HCT116 (cell line): ENCODE data around the gene MAP4K4. TPM values are rescaled to one million over a fixed set of nuclear protein-coding genes. Genes with fewer than 3 reads are reported as not detected.

Experiments
- ATAC-seq: fragments of 200-7000 bp; cut with Tn5 transposase; 2 replicates; pipeline ENCODE4 v1.9.1; 2020; ENCODE audit warnings: mild to moderate bottlenecking, moderate library complexity
- BruUV-seq: library from RNA; stranded (reverse); fragments of 400-500 nt; replicated peaks from 2 replicates; lab custom pipeline; 2021; lab: Mats Ljungman, UMichigan
- CTCF ChIA-PET: fragments of 300-600 bp; sonication (Branson Sonifier 250); formaldehyde crosslinking; loops from one replicate; lab custom pipeline; 2021; ENCODE audit warnings: antibody characterized with exemption; lab: Charles Lee
- POLR2A ChIA-PET: fragments of 300-600, 350-600 bp; sonication (Branson Sonifier 250); formaldehyde crosslinking; loops from one replicate; lab custom pipeline; 2021; ENCODE audit warnings: antibody characterized with exemption; lab: Charles Lee
- RAD21 ChIA-PET, 2 experiments: fragments of 300-600 bp; sonication (Branson Sonifier 250); formaldehyde crosslinking; loops; one replicate each; lab custom pipeline; 2023; ENCODE audit warnings: low total read pairs in 2 of 2; ENCODE audit not compliant: uncharacterized antibody in 2 of 2, unreplicated experiment in 2 of 2, low non-redundant PET in 1 of 2; lab: Charles Lee
- DNase-seq: peaks from one replicate; pipeline ENCODE4 v3.0.0-alpha.2; 2010; ENCODE audit warnings: low read depth, low spot score
- H2AFZ ChIP-seq: fragments of 200-600 bp; shearing (Covaris generic), sonication (generic); 2 replicates; pipeline ENCODE4 v1.6.1; 2017; ENCODE audit warnings: low read depth, mixed run types, mixed read lengths, antibody characterized with exemption, low read length; ENCODE audit not compliant: poor library complexity, severe bottlenecking
- H3K27ac ChIP-seq: 2 replicates; pipeline ENCODE4 v1.5.1; 2012; ENCODE audit warnings: low read depth, low read length
- H3K27me3 ChIP-seq: fragments of 200-600 bp; sonication (generic); 2 replicates; pipeline ENCODE4 v1.6.1; 2016; ENCODE audit warnings: mixed run types, low read length, mixed read lengths; ENCODE audit not compliant: insufficient read depth
- H3K36me3 ChIP-seq, 2 experiments: fragments of 200-500 bp in 1 of 2; fragments of 200-600 bp in 1 of 2; sonication (Bioruptor generic) in 1 of 2; sonication (generic) in 1 of 2; 2 replicates each; pipeline versions ENCODE4 v1.5.1 to v1.6.1; 2014 to 2016; ENCODE audit warnings: low read length in 2 of 2, inconsistent platforms in 1 of 2, mixed read lengths in 1 of 2, mixed run types in 1 of 2; ENCODE audit not compliant: insufficient read depth in 2 of 2, control insufficient read depth in 1 of 2
- H3K4me1 ChIP-seq, 2 experiments: fragments of 200-600 bp in 1 of 2; sonication (generic) in 1 of 2; 2 replicates each; pipeline versions ENCODE4 v1.5.1 to v1.6.1; 2012 to 2017; ENCODE audit warnings: low read length in 2 of 2, inconsistent platforms in 1 of 2, mild to moderate bottlenecking in 1 of 2, mixed read lengths in 1 of 2, mixed run types in 1 of 2, moderate library complexity in 1 of 2; ENCODE audit not compliant: insufficient read depth in 2 of 2, control insufficient read depth in 1 of 2
- H3K4me2 ChIP-seq: fragments of 200-600 bp; sonication (generic); 2 replicates; pipeline ENCODE4 v1.6.1; 2017; ENCODE audit warnings: mixed run types, low read length, mixed read lengths
- H3K4me3 ChIP-seq, 2 experiments: fragments of 200-600 bp in 1 of 2; sonication (generic) in 1 of 2; replicated peaks in 1 of 2; 2 replicates each; pipeline ENCODE4 v1.5.1; 2011 to 2016; ENCODE audit warnings: low read length in 2 of 2, control low read depth in 1 of 2, low read depth in 1 of 2, mild to moderate bottlenecking in 1 of 2, mixed read lengths in 1 of 2, mixed run types in 1 of 2
- H3K79me2 ChIP-seq: fragments of 200-600 bp; sonication (generic); 2 replicates; pipeline ENCODE4 v1.6.1; 2017; ENCODE audit warnings: mild to moderate bottlenecking, mixed run types, low read length, moderate library complexity, mixed read lengths; ENCODE audit not compliant: insufficient read depth
- H3K9ac ChIP-seq: fragments of 200-600 bp; sonication (generic); 2 replicates; pipeline ENCODE4 v1.6.1; 2016; ENCODE audit warnings: low read length, mixed read lengths
- H3K9me2 ChIP-seq: fragments of 200-600 bp; sonication (generic), shearing (Covaris generic); 2 replicates; pipeline ENCODE4 v1.6.1; 2017; ENCODE audit warnings: mixed run types, mild to moderate bottlenecking, moderate library complexity; ENCODE audit not compliant: insufficient read depth
- H3K9me3 ChIP-seq, 2 experiments: fragments of 200-500 bp in 1 of 2; fragments of 200-600 bp in 1 of 2; sonication (Bioruptor generic) in 1 of 2; sonication (generic) in 1 of 2; 2 replicates each; pipeline ENCODE4 v1.6.1; 2014 to 2017; ENCODE audit warnings: low read length in 2 of 2, mixed read lengths in 2 of 2, inconsistent platforms in 1 of 2, low read depth in 1 of 2, mild to moderate bottlenecking in 1 of 2, mixed run types in 1 of 2, moderate library complexity in 1 of 2; ENCODE audit not compliant: control insufficient read depth in 1 of 2, insufficient read depth in 1 of 2
- H4K20me1 ChIP-seq: fragments of 200-600 bp; sonication (generic), shearing (Covaris generic); 2 replicates; pipeline ENCODE4 v1.6.1; 2017; ENCODE audit warnings: mixed run types, mild to moderate bottlenecking, moderate library complexity; ENCODE audit not compliant: insufficient read depth
- ATF3 ChIP-seq: IDR thresholded peaks from 2 replicates; pipeline ENCODE4 v1.6.1; 2012
- CEBPB ChIP-seq: IDR thresholded peaks from 2 replicates; pipeline ENCODE4 v1.6.1; 2012; ENCODE audit warnings: low read depth
- EZH2 ChIP-seq: fragments of 200-600 bp; sonication (generic); IDR thresholded peaks from 2 replicates; pipeline ENCODE4 v1.6.1; 2017; ENCODE audit warnings: antibody characterized with exemption, mixed run types
- POLR2A ChIP-seq: IDR thresholded peaks from 2 replicates; pipeline ENCODE4 v1.7.0; 2011; ENCODE audit warnings: borderline replicate concordance; ENCODE audit not compliant: insufficient read depth, insufficient read length; ENCODE audit errors: extremely low read depth
- POLR2AphosphoS5 ChIP-seq: IDR thresholded peaks from 2 replicates; pipeline ENCODE4 v1.6.1; 2011; ENCODE audit warnings: mild to moderate bottlenecking, low read depth, low read length, moderate library complexity
- REST ChIP-seq: IDR thresholded peaks from 2 replicates; pipeline ENCODE4 v1.6.1; 2012; ENCODE audit warnings: low read depth
- SIN3A ChIP-seq: IDR thresholded peaks from 2 replicates; pipeline ENCODE4 v1.6.1; 2012; ENCODE audit warnings: low read depth
- SRF ChIP-seq: IDR thresholded peaks from 2 replicates; pipeline ENCODE4 v1.6.1; 2012; ENCODE audit warnings: low read depth
- TCF7L2 ChIP-seq: IDR thresholded peaks from 2 replicates; pipeline ENCODE4 v1.7.0; 2011; ENCODE audit warnings: borderline replicate concordance, inconsistent platforms; ENCODE audit not compliant: insufficient read depth, insufficient read length; ENCODE audit errors: extremely low read depth
- ZBTB33 ChIP-seq: IDR thresholded peaks from 2 replicates; pipeline ENCODE4 v1.6.1; 2011; ENCODE audit warnings: mild to moderate bottlenecking, low read length, moderate library complexity; ENCODE audit not compliant: insufficient replicate concordance; ENCODE audit errors: extremely low read depth
- ZFX ChIP-seq: fragments of 450-650 bp; IDR thresholded peaks from 2 replicates; pipeline ENCODE4 v1.6.1; 2017
- ZNF274 ChIP-seq: fragments of 200-500 bp; sonication (Bioruptor generic); IDR thresholded peaks from 2 replicates; pipeline ENCODE4 v1.6.1; 2014; ENCODE audit warnings: mild to moderate bottlenecking, low read depth, low read length, inconsistent platforms
- intact Hi-C: fragments of 100-400 bp; cut with micrococcal nuclease; formaldehyde crosslinking; loops from 2 replicates; pipeline ENCODE4 v1.10.0; 2022
- total RNA-seq: library from RNA; stranded (reverse); gene quantifications from one replicate; pipeline ENCODE4 v1.2.1, GENCODE V29; 2021; ENCODE audit not compliant: unreplicated experiment

The MAP4K4 gene
- total RNA-seq, 1 experiment from 2014 or later = 62.3 TPM

GRCh38 chr2:101808006-101808562 is 110.6 kb downstream of the MAP4K4 start:
- no peak overlapping the region for H3K27ac ChIP-seq
- RAD21 ChIA-PET = no interaction called here
- intact Hi-C loops = no loop called here
- no peaks in the 10 kb centered on the region for H3K27me3 ChIP-seq
- H3K4me3 ChIP-seq = no peak overlapping the region
- H2AFZ ChIP-seq = no peak overlapping the region
- H3K79me2 ChIP-seq = peaks cover 71% of the 10 kb centered on the region
- no TSS peak for BruUV-seq
- H4K20me1 ChIP-seq = no peaks in the 10 kb centered on the region
- CTCF ChIA-PET = interaction anchor here (0.6 to 1.4 kb wide), 5 partner anchors 14 to 421 kb away, joined by 3 to 5 read pairs (median 3); no protein-coding TSS in a partner anchor
- no peaks in the 10 kb centered on the region for H3K9me3 ChIP-seq
- no peaks in the 10 kb centered on the region for H3K36me3 ChIP-seq
- POLR2A ChIA-PET = interaction anchor here (0.7 kb wide), 1 partner anchor 22 kb away, joined by 3 read pairs; no protein-coding TSS in a partner anchor
- no peaks in the 10 kb centered on the region for H3K9me2 ChIP-seq
- no peak overlapping the region for H3K9ac ChIP-seq
- no peak overlapping the region for H3K4me2 ChIP-seq
- H3K4me1 ChIP-seq = peaks cover 9 to 27% of the 10 kb centered on the region in 2 experiments; a peak in 3 of 4 replicates
- no peak for DNase-seq
- no peak for ATAC-seq
- no peak for TF ChIP-seq EZH2
- no peak for TF ChIP-seq POLR2AphosphoS5
- no peak for TF ChIP-seq REST
- no peak for TF ChIP-seq SIN3A
- TF ChIP-seq ATF3 = no peak
- TF ChIP-seq TCF7L2 = no peak
- TF ChIP-seq SRF = no peak
- TF ChIP-seq ZFX = no peak
- no peak for TF ChIP-seq POLR2A
- TF ChIP-seq CEBPB = no peak
- TF ChIP-seq ZNF274 = no peak
- TF ChIP-seq ZBTB33 = no peak
